ENCODE measurements around the gene DNAH17. TPM values are rescaled to one million over a fixed set of nuclear protein-coding genes. Genes with fewer than 3 reads are reported as not detected.
A peak's percentile ranks its signal among the peaks of the same experiment; 100 is the strongest.

The DNAH17 gene
- total RNA-seq, 1 donor from 2014 or later: 1.3 TPM

GRCh38 chr17:78529871-78530670, 47.1 kb downstream of the DNAH17 start:
- Mint-ChIP-seq H3K4me1 (ENCODE audit: low read depth, unreplicated experiment) (peaks cover 2% of the 10 kb centered on the region), H3K9me3 (ENCODE audit: unreplicated experiment) (peaks cover 1% of the 10 kb centered on the region), H3K36me3 (ENCODE audit: unreplicated experiment) (no peaks in the 10 kb centered on the region), H3K27me3 (ENCODE audit: unreplicated experiment) (peaks cover 9% of the 10 kb centered on the region), H3K27ac (ENCODE audit: unreplicated experiment) (no peak overlapping the region), H3K4me3 (ENCODE audit: unreplicated experiment) (no peak overlapping the region)
- no peak for DNase-seq
- no peak for TF ChIP-seq CTCF (IDR thresholded peaks at IDR 0.05; ENCODE audit: partially characterized antibody, unreplicated experiment)

- H3K36me3 Mint-ChIP-seq (ENCODE audit: unreplicated experiment): no peaks in the 10 kb centered on the region
- peaks cover 2% of the 10 kb centered on the region for H3K4me1 Mint-ChIP-seq (ENCODE audit: low read depth, unreplicated experiment)
- DNase-seq: no peak
- H3K4me3 Mint-ChIP-seq (ENCODE audit: unreplicated experiment): no peak overlapping the region
- TF ChIP-seq CTCF (IDR thresholded peaks at IDR 0.05; ENCODE audit: partially characterized antibody, unreplicated experiment): no peak
- H3K9me3 Mint-ChIP-seq (ENCODE audit: unreplicated experiment): peaks cover 1% of the 10 kb centered on the region
- H3K27me3 Mint-ChIP-seq (ENCODE audit: unreplicated experiment): peaks cover 9% of the 10 kb centered on the region
- no peak overlapping the region for H3K27ac Mint-ChIP-seq (ENCODE audit: unreplicated experiment)
Observed at GRCh38 chr17:78529251-78529650, 47.9 kb downstream of the DNAH17 start.

- Mint-ChIP-seq H3K36me3 (ENCODE audit: unreplicated experiment) (no peaks in the 10 kb centered on the region), H3K27me3 (ENCODE audit: unreplicated experiment) (peaks cover 9% of the 10 kb centered on the region), H3K4me3 (ENCODE audit: unreplicated experiment) (no peak overlapping the region), H3K4me1 (ENCODE audit: low read depth, unreplicated experiment) (peaks cover 2% of the 10 kb centered on the region), H3K27ac (ENCODE audit: unreplicated experiment) (no peak overlapping the region), H3K9me3 (ENCODE audit: unreplicated experiment) (peaks cover 1% of the 10 kb centered on the region)
- no peak for TF ChIP-seq CTCF (IDR thresholded peaks at IDR 0.05; ENCODE audit: partially characterized antibody, unreplicated experiment)
- peak; percentile 68 for DNase-seq
Observed at GRCh38 chr17:78528541-78528940, 48.7 kb downstream of the DNAH17 start.

DNA sequence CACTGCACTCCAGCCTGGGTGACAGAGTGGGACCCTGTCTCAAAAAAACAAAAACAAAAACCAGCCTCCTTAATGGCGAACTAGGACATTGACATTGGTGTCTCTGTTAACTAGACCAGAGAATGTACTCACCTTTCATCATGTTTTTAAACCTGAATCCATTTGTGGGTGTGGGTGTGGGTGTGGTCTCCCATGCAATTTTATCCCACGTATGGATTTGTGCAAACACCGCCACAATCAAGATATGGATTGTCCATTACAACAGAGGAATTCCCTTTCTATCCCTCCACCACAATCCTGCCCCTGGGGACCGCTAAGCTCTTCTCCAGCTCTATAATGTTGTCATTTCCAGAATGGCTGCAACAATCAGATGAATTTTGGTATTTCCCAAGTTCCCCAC, 49.9 kb downstream of the DNAH17 start:
- Mint-ChIP-seq H3K36me3 (ENCODE audit: unreplicated experiment) (no peaks in the 10 kb centered on the region), H3K9me3 (ENCODE audit: unreplicated experiment) (peaks cover 2% of the 10 kb centered on the region), H3K4me3 (ENCODE audit: unreplicated experiment) (no peak overlapping the region), H3K27me3 (ENCODE audit: unreplicated experiment) (peaks cover 5% of the 10 kb centered on the region), H3K4me1 (ENCODE audit: low read depth, unreplicated experiment) (peaks cover 2% of the 10 kb centered on the region), H3K27ac (ENCODE audit: unreplicated experiment) (no peak overlapping the region)
- no peak for TF ChIP-seq CTCF (IDR thresholded peaks at IDR 0.05; ENCODE audit: partially characterized antibody, unreplicated experiment)
- DNase-seq: no peak

- Mint-ChIP-seq H3K27me3 (ENCODE audit: unreplicated experiment) (peaks cover 5% of the 10 kb centered on the region), H3K9me3 (ENCODE audit: unreplicated experiment) (peaks cover 2% of the 10 kb centered on the region), H3K27ac (ENCODE audit: unreplicated experiment) (no peak overlapping the region), H3K4me1 (ENCODE audit: low read depth, unreplicated experiment) (peaks cover 2% of the 10 kb centered on the region), H3K4me3 (ENCODE audit: unreplicated experiment) (no peak overlapping the region), H3K36me3 (ENCODE audit: unreplicated experiment) (no peaks in the 10 kb centered on the region)
- TF ChIP-seq CTCF (IDR thresholded peaks at IDR 0.05; ENCODE audit: partially characterized antibody, unreplicated experiment): no peak
- no peak for DNase-seq
Observed at GRCh38 chr17:78526231-78527025, 50.8 kb downstream of the DNAH17 start.
